HepG2 (cell line): Measurements from ENCODE around the gene MLLT10. TPM values are rescaled to one million over a fixed set of nuclear protein-coding genes. Genes with fewer than 3 reads are reported as not detected.

ENCODE experiments used
- FOXA3 ChIP-seq: IDR thresholded peaks from 2 replicates; pipeline ENCODE4 v1.6.1; 2016; ENCODE audit warnings: missing genetic modification reagents, missing compliant biosample characterization
- FOXK1 ChIP-seq: sonication (generic); formaldehyde crosslinking; IDR thresholded peaks from 2 replicates; pipeline ENCODE4 v1.4.0; 2020; ENCODE audit warnings: low read depth, missing genetic modification reagents, borderline replicate concordance
- FOXO1 ChIP-seq: sonication (generic); formaldehyde crosslinking; IDR thresholded peaks from 2 replicates; pipeline ENCODE4 v1.4.0; 2020; ENCODE audit warnings: missing genetic modification reagents
- HCFC1 ChIP-seq: fragments of 150-350 bp; IDR thresholded peaks from 2 replicates; pipeline ENCODE4 v1.6.1; 2014; ENCODE audit warnings: low read depth, low read length
- LBX2 ChIP-seq: sonication (generic); formaldehyde crosslinking; IDR thresholded peaks from 2 replicates; pipeline ENCODE4 v1.5.0; 2020; ENCODE audit warnings: missing genetic modification reagents, mild to moderate bottlenecking, borderline replicate concordance
- MIXL1 ChIP-seq: IDR thresholded peaks from 2 replicates; pipeline ENCODE4 v1.6.1; 2016
- NFRKB ChIP-seq: fragments of 450-650 bp; IDR thresholded peaks from 2 replicates; pipeline ENCODE4 v1.6.1; 2017
- RAD21 ChIP-seq: fragments of 450-650 bp; formaldehyde crosslinking; IDR thresholded peaks from 2 replicates; pipeline ENCODE4 v1.5.0; 2020; ENCODE audit warnings: mild to moderate bottlenecking
- RFX3 ChIP-seq: IDR thresholded peaks from 2 replicates; pipeline ENCODE4 v1.6.1; 2016; ENCODE audit warnings: missing biosample characterization, missing genetic modification reagents
- SALL1 ChIP-seq: sonication (generic); formaldehyde crosslinking; IDR thresholded peaks from 2 replicates; pipeline ENCODE4 v1.8.0; 2022; ENCODE audit warnings: mild to moderate bottlenecking, missing genetic modification reagents
- SCMH1 ChIP-seq: sonication (generic); formaldehyde crosslinking; IDR thresholded peaks from 2 replicates; pipeline ENCODE4 v1.9.0; 2021; ENCODE audit warnings: missing genetic modification reagents, mild to moderate bottlenecking, borderline replicate concordance
- TEAD3 ChIP-seq: optimal IDR thresholded peaks from 2 replicates; pipeline ENCODE3; 2016; ENCODE audit warnings: borderline replicate concordance
- XRCC5 ChIP-seq: fragments of 200-400 bp; formaldehyde crosslinking; optimal IDR thresholded peaks from 2 replicates; pipeline ENCODE3; 2017; ENCODE audit warnings: mild to moderate bottlenecking, low read length
- YY1 ChIP-seq: IDR thresholded peaks from 2 replicates; pipeline ENCODE4 v1.6.1; 2011; ENCODE audit warnings: low read length, low read depth, moderate library complexity, mild to moderate bottlenecking; ENCODE audit not compliant: insufficient read depth, insufficient replicate concordance
- ZBTB38 ChIP-seq: sonication (generic); formaldehyde crosslinking; IDR thresholded peaks from 2 replicates; pipeline ENCODE4 v1.5.1; 2020; ENCODE audit warnings: mild to moderate bottlenecking, missing genetic modification reagents
- ZBTB4 ChIP-seq: sonication (generic); formaldehyde crosslinking; IDR thresholded peaks from 2 replicates; pipeline ENCODE4 v1.4.0; 2020; ENCODE audit warnings: missing genetic modification reagents, mild to moderate bottlenecking, borderline replicate concordance
- ZFP91 ChIP-seq: sonication (generic); formaldehyde crosslinking; IDR thresholded peaks from 2 replicates; pipeline ENCODE4 v1.9.0; 2022; ENCODE audit warnings: missing genetic modification reagents, mild to moderate bottlenecking, borderline replicate concordance
- ZMAT3 ChIP-seq: sonication (generic); formaldehyde crosslinking; conservative IDR thresholded peaks from 2 replicates; pipeline ENCODE4 v1.7.0; 2021; ENCODE audit warnings: missing genetic modification reagents
- ZNF382 ChIP-seq: sonication (generic); formaldehyde crosslinking; IDR thresholded peaks from 2 replicates; pipeline ENCODE4 v1.5.0; 2020; ENCODE audit warnings: missing genetic modification reagents, mild to moderate bottlenecking, borderline replicate concordance
- polyA plus RNA-seq, 8 experiments: library from polyadenylated mRNA; depleted of rRNA in 3 of 8; stranded (reverse) in 7 of 8; unstranded in 1 of 8; fragments of >200 nt; fragmentation: Illumina TruSeq in 4 of 8; extraction: Trizol in 4 of 8; gene quantifications; 2 replicates each; pipeline versions ENCODE4 v1.2.1 to v1.2.3, GENCODE V29; 2011 to 2016; ENCODE audit warnings: low read depth in 4 of 8, missing spikeins in 1 of 8, mixed read lengths in 1 of 8; ENCODE audit not compliant: insufficient read depth in 1 of 8
- total RNA-seq, 5 experiments: library from RNA; depleted of rRNA; stranded (reverse); fragments of >200 nt; fragmentation: Illumina TruSeq; extraction: Trizol; gene quantifications; 2 replicates each; pipeline ENCODE4 v1.2.3, GENCODE V29; 2016; ENCODE audit warnings: low read depth in 1 of 5
- TF ChIP-seq, protein P1 (sequence below): IDR thresholded peaks from 2 replicates; pipeline ENCODE4 v1.6.1; 2018; ENCODE audit warnings: missing genetic modification reagents, mild to moderate bottlenecking, missing compliant biosample characterization
- TF ChIP-seq, protein P2 (sequence below): sonication (generic); formaldehyde crosslinking; IDR thresholded peaks from 2 replicates; pipeline ENCODE4 v1.4.0; 2020; ENCODE audit warnings: mild to moderate bottlenecking, missing genetic modification reagents

The MLLT10 gene
- total and polyA plus RNA-seq, 2 of the 13 experiments (the other 11 are each of a cell fraction or from before 2014, with no cell fraction given) = 51.3 to 84.1 TPM

GRCh38 chr10:21732067-21732772, 198.2 kb downstream of the MLLT10 start (continued):
- TF ChIP-seq ZBTB38 (CRISPR knock-in tag) = peak; percentile 69; the same call in 1 of the 2 replicates
- no peak for TF ChIP-seq ZNF382 (CRISPR knock-in tag)
- peak; percentile 38; the same call in 1 of the 2 replicates for TF ChIP-seq FOXA3
- no peak for TF ChIP-seq SCMH1 (CRISPR knock-in tag)
- TF ChIP-seq TEAD3 (CRISPR knock-in tag) = peak; percentile 41
- TF ChIP-seq FOXO1 (CRISPR knock-in tag) = peak; percentile 83
- TF ChIP-seq ZBTB4 (CRISPR knock-in tag) = peak; percentile 89; the same call in 1 of the 2 replicates
- no peak for TF ChIP-seq RFX3 (CRISPR knock-in tag)
- peak; percentile 82 for TF ChIP-seq XRCC5
- TF ChIP-seq ZFP91 (CRISPR knock-in tag) = no peak
- peak; percentile 39; the same call in 1 of the 2 replicates for TF ChIP-seq FOXK1
- no peak for TF ChIP-seq MIXL1
- no peak for TF ChIP-seq NFRKB
- TF ChIP-seq RAD21 (CRISPR knock-in tag) = peak; percentile 85
- peak; percentile 15 for TF ChIP-seq YY1
- TF ChIP-seq LBX2 = no peak
- 0 out of 2 replicates have a peak, but pooled peaks have one; percentile 36 for TF ChIP-seq ZMAT3 (CRISPR knock-in tag)
- peak; percentile 30; the same call in 1 of the 2 replicates for TF ChIP-seq SALL1 (CRISPR knock-in tag)
- TF ChIP-seq HCFC1 = no peak
- TF ChIP-seq, protein P1, sequence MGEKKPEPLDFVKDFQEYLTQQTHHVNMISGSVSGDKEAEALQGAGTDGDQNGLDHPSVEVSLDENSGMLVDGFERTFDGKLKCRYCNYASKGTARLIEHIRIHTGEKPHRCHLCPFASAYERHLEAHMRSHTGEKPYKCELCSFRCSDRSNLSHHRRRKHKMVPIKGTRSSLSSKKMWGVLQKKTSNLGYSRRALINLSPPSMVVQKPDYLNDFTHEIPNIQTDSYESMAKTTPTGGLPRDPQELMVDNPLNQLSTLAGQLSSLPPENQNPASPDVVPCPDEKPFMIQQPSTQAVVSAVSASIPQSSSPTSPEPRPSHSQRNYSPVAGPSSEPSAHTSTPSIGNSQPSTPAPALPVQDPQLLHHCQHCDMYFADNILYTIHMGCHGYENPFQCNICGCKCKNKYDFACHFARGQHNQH (CRISPR knock-in tag) = peak; percentile 27; the same call in 1 of the 2 replicates
- TF ChIP-seq, protein P2, sequence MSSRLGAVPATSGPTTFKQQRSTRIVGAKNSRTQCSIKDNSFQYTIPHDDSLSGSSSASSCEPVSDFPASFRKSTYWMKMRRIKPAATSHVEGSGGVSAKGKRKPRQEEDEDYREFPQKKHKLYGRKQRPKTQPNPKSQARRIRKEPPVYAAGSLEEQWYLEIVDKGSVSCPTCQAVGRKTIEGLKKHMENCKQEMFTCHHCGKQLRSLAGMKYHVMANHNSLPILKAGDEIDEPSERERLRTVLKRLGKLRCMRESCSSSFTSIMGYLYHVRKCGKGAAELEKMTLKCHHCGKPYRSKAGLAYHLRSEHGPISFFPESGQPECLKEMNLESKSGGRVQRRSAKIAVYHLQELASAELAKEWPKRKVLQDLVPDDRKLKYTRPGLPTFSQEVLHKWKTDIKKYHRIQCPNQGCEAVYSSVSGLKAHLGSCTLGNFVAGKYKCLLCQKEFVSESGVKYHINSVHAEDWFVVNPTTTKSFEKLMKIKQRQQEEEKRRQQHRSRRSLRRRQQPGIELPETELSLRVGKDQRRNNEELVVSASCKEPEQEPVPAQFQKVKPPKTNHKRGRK = no peak
